Left cardiac atrium (tissue), 4 donors: ENCODE results near the gene CGRRF1. TPM values are rescaled to one million over a fixed set of nuclear protein-coding genes. Genes with fewer than 3 reads are reported as not detected.

Experiments
- ATAC-seq, 2 donors: fragments of 200-7000 bp; cut with Tn5 transposase; one replicate each; pipeline ENCODE4 v1.9.1; 2020; ENCODE audit warnings: mild to moderate bottlenecking in 2 of 2, moderate library complexity in 2 of 2
- DNase-seq: peaks from one replicate; pipeline ENCODE4 v3.0.0-alpha.2; 2020
- intact Hi-C, 2 donors: fragments of 100-400 bp; cut with DNase I; formaldehyde crosslinking; loops; one replicate each; pipeline versions ENCODE4 v1.14.1 to v1.15.1; 2022 to 2023
- total RNA-seq, 2 donors: library from RNA; stranded (reverse); fragmentation: NEBNext Ultra II Directional; extraction: Animal tissue kit (Norgen Biotek cat#: 25700); gene quantifications; one replicate each; pipeline ENCODE4 v1.2.1, GENCODE V29; 2021
- donor health status: DM: no; HTN: yes; CAD: no.
- donor health status: DM: no; HTN: yes; CAD: no; lungs with severe emphysema.
- donor health status: DM: yes; HTN: yes; CAD: no.
- donor health status: Dilated cardiomyopathy.

CGRRF1 gene
- total RNA-seq, 2 donors from 2014 or later, result 20.1 to 29.8 TPM

- intact Hi-C loops, result no loop called here
- DNase-seq (no peak), ATAC-seq (no peak)
These were observed 23.4 kb downstream of the CGRRF1 start for GRCh38 chr14:54533100-54533499.

DNA sequence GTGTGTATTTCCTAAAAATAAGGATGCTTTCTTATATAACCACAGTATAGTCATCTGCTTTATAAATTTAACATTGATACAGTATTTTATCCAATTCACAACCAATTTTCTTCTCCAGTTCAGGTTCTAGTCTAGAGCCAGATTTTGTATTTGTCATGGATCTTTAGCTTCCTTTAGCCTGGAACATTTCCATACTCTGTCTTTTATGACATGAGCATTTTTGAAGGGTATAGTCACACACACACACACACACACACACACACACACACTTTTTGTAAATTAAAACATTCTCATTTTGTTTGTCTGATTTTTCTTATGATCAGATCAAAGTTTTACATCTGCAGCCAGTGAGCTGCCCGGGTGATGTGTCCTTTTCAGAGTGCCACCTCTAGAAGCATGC lies 25.4 kb downstream of the CGRRF1 start:
- no peak for ATAC-seq
- intact Hi-C loops, result no loop called here
- no peak for DNase-seq

GRCh38 chr14:54535646-54536045 lies 25.9 kb downstream of the CGRRF1 start:
- no peak for DNase-seq
- intact Hi-C loops, result no loop called here
- no peak for ATAC-seq

GRCh38 chr14:54537651-54538050 lies 27.9 kb downstream of the CGRRF1 start:
- intact Hi-C loops, result no loop called here
- no peak for ATAC-seq
- no peak for DNase-seq

DNA sequence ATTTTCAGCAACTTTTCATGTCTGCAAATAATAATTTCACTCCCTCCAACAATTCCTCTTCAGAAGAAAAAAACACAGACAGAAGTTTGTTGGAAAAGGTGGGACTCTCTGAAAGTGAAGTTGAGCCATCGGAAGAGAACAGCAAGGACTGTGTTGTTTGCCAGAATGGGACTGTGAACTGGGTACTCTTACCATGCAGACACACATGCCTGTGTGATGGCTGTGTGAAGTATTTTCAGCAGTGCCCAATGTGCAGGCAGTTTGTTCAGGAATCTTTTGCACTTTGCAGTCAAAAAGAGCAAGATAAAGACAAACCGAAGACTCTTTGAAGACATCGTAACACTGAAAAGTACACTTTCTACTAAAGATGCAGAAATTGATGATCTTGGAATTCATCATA lies 28.3 kb downstream of the CGRRF1 start:
- intact Hi-C loops, result no loop called here
- DNase-seq, result no peak
- no peak for ATAC-seq

DNA sequence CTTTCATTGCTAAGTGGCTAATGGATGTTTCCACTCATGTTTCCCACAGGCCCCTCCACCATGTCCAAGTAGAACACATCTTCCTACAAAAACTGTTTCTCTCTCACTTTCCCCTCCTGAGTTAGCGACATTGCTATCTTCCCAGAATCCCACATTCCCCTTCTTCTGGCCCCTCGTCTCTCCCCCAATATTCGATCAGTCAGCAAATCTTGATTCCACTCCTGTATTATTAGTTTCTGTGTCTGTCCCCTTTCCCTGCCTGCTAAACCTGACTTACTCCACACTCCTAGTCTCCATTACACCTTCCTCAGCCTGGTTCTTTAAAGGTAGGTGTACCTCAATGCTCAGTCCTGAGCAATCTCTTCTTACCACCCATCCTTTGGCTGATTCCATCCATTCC lies 37.9 kb downstream of the CGRRF1 start:
- no peak for DNase-seq
- intact Hi-C loops, result no loop called here
- no peak for ATAC-seq

GRCh38 chr14:54548491-54548890 lies 38.8 kb downstream of the CGRRF1 start:
- DNase-seq (no peak), ATAC-seq (no peak)
- intact Hi-C loops, result no loop called here

GRCh38 chr14:54549862-54550261 lies 40.2 kb downstream of the CGRRF1 start:
- DNase-seq (no peak), ATAC-seq (no peak)
- intact Hi-C loops, result no loop called here

DNA sequence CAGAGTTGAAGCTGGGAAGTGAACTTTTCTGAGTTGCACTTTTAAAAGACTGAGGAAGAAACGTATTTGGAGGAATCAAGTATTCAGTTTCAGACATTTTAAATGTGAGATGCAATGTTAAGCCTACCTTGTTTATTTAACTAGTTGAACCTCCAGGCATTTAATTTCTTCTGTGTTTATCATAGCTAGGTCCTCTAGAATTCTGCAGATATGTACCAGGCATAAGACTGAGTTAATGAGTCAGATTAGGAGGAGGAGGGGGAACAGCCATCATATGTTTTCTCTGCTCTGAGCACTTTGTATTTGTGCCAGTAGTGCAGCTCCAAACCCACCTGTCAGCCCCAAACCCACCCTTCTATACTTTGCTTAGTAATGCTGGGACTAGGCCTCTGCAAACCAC lies 40.8 kb downstream of the CGRRF1 start:
- ATAC-seq, result no peak
- intact Hi-C loops, result no loop called here
- no peak for DNase-seq

DNA sequence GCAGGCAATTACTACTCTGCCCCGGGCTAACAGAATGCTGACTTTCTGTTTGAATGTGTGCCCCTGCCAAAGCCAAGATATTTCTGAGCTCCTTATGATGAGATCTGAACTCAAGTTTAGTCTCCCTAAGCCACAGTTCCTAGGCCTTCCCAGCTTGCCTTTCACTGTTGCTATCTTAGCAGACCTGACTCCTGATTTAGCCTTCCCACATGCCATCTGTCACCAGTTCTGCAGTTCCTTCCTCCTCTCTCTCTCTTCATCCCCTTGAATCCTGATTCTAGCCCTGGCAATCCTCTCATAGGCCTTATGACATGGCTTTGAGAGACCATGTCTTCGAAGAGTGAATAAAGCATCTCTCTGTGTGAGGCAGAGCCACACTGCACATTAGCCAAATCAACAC lies 44.7 kb downstream of the CGRRF1 start:
- DNase-seq (no peak), ATAC-seq (no peak)
- intact Hi-C loops, result no loop called here

GRCh38 chr14:54555651-54556050 lies 45.9 kb downstream of the CGRRF1 start:
- ATAC-seq (no peak), DNase-seq (no peak)
- intact Hi-C loops, result no loop called here

DNA sequence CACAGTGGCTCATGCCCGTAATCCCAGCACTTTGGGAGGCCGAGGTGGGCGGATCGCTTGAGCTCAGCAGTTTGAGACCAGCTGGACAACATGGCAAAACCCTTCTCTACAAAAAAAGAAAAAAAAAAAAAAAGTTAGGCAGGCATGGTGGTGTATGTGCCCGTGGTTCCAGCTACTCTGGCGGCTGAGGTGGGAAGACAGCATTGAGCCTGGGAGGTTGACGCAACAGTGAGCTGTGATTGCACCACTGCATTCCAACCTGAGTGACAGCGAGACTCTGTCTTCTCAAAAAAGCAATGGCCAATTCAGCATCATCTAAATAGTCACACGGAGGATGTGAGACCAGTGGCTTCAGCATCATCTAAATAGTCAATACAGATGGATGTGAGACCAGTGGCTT lies 46.8 kb downstream of the CGRRF1 start:
- DNase-seq (no peak), ATAC-seq (no peak)
- intact Hi-C loops, result no loop called here

DNA sequence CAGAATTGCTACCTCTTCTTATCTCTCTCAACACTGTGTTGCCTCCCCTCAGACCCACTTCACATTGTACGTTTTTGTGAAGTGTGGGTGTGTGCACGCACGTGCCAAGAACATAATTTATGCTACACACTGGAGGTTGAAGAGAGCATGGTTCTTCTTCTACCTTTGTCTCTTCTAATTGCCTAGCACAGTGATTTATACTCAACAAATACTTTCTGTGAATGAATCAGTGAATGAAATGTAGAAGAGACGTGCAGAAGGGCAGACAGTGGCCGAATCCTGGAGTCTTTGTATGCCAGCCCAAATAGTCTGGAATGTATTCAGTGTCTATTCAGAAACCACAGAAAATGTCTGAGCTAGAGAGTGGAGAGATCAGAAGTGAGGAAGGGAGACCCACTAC lies 52.6 kb downstream of the CGRRF1 start:
- intact Hi-C loops, result loop anchor here in 1 of 2 donors (5.0 kb wide), 1 partner anchor 330 kb away; no protein-coding TSS in a partner anchor
- ATAC-seq, result no peak

GRCh38 chr14:54564071-54564867 lies 54.6 kb downstream of the CGRRF1 start:
- intact Hi-C loops, result loop anchor here (2.0 to 5.0 kb wide), 3 partner anchors 127 to 328 kb away; no protein-coding TSS in a partner anchor
- ATAC-seq (no peak), DNase-seq (no peak)

More for the DNA sequence above, 52.6 kb downstream of the CGRRF1 start:
- no peak for DNase-seq

GRCh38 chr14:54564868-54565784 lies 55.4 kb downstream of the CGRRF1 start:
- intact Hi-C loops, result loop anchor here (2.0 to 5.0 kb wide), 4 partner anchors 126 to 327 kb away; no protein-coding TSS in a partner anchor
- peak; percentile 29 to 61 for ATAC-seq
- peak; percentile 73 for DNase-seq

DNA sequence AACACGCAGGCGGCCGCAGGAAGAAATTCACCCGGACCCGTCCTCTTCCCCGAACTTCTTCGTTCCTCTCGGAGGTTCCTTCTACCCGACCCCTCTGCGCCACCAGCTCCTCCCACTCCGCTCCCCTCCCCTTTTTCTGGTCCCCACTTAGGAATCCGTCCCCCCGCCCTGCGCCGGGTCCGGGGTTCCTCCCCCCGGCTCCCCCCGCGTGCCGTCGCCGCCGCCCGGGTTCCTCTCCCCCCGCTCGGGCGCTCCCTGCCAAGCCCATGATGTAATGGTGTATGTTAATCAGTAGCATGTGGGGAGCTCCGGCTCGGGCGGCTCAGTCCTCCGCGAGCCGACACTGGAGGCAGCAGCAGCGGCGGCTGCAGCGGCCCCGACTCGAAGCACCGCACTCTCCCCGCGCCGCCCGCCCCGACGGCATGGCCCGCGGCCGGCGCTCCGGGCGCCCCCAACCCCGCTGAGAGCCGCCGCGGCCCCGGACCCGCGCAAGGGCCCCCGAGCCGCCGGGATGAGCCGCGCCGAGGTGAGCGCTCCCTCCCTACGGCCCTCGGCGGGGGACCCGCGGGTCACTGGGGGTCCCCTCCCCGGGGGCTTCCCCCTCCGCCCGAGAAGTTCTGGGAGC lies 56.2 kb downstream of the CGRRF1 start:
- intact Hi-C loops, result loop anchor here (2.0 to 5.0 kb wide), 3 partner anchors 125 to 239 kb away; no protein-coding TSS in a partner anchor
- peak; percentile 84 for ATAC-seq
- DNase-seq, result peak; percentile 95

DNA sequence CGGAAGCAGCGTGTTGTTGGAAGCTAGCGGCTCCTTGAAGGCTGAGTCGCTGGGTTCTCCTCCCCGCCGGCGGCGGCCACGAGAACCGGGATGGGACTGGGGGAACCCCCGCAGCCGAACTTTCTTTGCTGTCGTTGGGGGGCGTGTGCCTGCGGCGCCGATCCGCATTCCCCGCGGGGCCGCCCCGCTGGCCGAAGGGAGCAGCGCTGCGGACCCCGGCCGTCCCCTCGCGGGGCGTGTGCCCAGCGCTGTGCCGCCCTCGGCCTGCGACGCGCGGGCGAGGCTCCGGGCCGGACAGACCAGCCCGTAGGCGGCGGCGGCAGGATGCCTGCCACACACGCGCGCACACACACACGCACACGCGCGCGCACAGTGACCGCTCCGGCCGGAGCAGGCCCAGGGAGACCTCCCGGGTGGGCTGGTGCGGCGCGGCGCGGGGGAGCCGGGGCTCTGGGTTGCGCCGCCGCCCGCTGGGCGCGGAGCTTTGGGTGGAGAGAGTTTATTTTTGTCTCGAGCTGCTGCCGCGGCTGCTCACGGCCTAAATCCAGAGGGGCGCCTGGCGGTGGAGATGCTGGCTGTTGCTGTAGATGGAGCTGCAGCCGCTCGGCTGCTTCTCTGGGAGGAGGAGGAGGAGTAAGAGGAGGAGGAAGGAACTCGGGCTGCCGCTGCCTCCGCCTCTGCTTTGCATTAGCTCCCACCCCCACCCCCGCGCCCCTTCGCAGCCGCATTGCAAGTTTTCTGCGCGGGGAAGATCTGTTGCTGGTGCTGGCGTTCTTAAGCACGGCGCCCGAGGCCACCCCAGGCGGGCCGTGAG lies 56.9 kb downstream of the CGRRF1 start, which contains the start of gene SAMD4A:
SAMD4A (plus strand) TSS at position 719 of the 814 bp plus-strand sequence. CDS start 789 bp downstream, outside the sequence.
- DNase-seq (peak; percentile 84), ATAC-seq (peak; percentile 48 to 62)
- intact Hi-C loops, result loop anchor here in 1 of 2 donors (5.0 kb wide), 1 partner anchor 206 kb away; no protein-coding TSS in a partner anchor

DNA sequence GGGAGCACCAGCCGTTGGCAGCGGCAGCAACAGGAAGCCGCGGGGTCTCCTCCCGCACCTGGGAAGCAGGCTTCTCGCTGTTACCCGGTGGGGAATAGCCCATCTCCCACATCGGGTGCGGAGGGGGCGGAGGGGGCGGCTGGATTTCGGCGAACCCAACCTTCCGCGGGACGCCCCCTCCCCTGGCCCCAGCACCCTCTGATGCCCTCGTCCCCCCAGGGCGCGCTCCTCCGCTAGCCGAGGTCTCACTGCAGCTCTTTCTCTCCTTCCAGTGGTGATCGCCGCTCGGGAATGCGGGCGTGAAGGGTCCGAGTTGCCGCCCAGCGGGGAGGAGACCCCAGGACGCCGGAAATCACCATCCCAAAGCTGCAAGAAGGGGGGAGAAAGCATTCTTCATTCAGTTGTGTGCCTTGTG lies 57.5 kb downstream of the CGRRF1 start:
- intact Hi-C loops, result loop anchor here in 1 of 2 donors (5.0 kb wide), 1 partner anchor 205 kb away; no protein-coding TSS in a partner anchor
- DNase-seq, result no peak
- ATAC-seq, result peak in 1 of 2 donors; percentile 0
